ENCODE data around the gene MAPK14. TPM values are rescaled to one million over a fixed set of nuclear protein-coding genes. Genes with fewer than 3 reads are reported as not detected.

The MAPK14 gene
- total and polyA plus RNA-seq, 4 donors: 16.9 to 82.7 (median 35.9) TPM

DNA sequence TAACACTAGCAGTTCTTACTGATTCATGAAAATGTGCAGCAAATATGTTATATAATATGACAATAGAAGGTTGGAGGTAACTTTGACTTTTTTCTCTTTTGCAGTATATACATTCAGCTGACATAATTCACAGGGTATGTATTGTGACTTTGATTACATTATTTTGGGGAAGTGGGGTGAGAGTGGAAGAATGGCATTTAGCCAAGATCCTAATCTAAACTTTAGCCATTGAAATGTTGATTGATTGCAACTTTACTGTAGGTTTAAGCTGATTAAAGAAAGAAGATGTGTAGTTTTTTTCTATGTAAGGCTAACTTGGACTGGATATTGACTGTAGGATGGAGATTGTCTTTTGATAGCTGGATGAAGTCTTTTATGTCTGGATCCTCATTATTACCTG is 46.0 kb downstream of the MAPK14 start:
- Histone ChIP-seq H3K4me1 (ENCODE audit: control insufficient read depth in 4 of 4, insufficient read depth in 4 of 4, low read length in 3 of 4) (peaks cover 4 to 13% (median 7%) of the 10 kb centered on the region in 4 donors), H3K36me3 (ENCODE audit: control insufficient read depth in 4 of 4, insufficient read depth in 3 of 4, low read depth in 1 of 4, low read length in 3 of 4) (peaks cover 0 to 9% (median 4%) of the 10 kb centered on the region in 4 donors)
- TF ChIP-seq SP1 (IDR thresholded peaks at IDR 0.05): no peak
- no peak for TF ChIP-seq RXRA (IDR thresholded peaks at IDR 0.05)
- no peak for TF ChIP-seq HNF4A (conservative IDR thresholded peaks at IDR 0.05)
- TF ChIP-seq, protein P1, sequence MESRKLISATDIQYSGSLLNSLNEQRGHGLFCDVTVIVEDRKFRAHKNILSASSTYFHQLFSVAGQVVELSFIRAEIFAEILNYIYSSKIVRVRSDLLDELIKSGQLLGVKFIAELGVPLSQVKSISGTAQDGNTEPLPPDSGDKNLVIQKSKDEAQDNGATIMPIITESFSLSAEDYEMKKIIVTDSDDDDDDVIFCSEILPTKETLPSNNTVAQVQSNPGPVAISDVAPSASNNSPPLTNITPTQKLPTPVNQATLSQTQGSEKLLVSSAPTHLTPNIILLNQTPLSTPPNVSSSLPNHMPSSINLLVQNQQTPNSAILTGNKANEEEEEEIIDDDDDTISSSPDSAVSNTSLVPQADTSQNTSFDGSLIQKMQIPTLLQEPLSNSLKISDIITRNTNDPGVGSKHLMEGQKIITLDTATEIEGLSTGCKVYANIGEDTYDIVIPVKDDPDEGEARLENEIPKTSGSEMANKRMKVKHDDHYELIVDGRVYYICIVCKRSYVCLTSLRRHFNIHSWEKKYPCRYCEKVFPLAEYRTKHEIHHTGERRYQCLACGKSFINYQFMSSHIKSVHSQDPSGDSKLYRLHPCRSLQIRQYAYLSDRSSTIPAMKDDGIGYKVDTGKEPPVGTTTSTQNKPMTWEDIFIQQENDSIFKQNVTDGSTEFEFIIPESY (IDR thresholded peaks at IDR 0.05): no peak
- no peak for TF ChIP-seq GABPA (IDR thresholded peaks at IDR 0.05 in 1 of 2, conservative IDR thresholded peaks at IDR 0.05 in 1 of 2)
- TF ChIP-seq, protein P2, sequence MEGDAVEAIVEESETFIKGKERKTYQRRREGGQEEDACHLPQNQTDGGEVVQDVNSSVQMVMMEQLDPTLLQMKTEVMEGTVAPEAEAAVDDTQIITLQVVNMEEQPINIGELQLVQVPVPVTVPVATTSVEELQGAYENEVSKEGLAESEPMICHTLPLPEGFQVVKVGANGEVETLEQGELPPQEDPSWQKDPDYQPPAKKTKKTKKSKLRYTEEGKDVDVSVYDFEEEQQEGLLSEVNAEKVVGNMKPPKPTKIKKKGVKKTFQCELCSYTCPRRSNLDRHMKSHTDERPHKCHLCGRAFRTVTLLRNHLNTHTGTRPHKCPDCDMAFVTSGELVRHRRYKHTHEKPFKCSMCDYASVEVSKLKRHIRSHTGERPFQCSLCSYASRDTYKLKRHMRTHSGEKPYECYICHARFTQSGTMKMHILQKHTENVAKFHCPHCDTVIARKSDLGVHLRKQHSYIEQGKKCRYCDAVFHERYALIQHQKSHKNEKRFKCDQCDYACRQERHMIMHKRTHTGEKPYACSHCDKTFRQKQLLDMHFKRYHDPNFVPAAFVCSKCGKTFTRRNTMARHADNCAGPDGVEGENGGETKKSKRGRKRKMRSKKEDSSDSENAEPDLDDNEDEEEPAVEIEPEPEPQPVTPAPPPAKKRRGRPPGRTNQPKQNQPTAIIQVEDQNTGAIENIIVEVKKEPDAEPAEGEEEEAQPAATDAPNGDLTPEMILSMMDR (IDR thresholded peaks at IDR 0.05; ENCODE audit: low read depth, low read length, missing input control): no peak
- TF ChIP-seq, protein P3, sequence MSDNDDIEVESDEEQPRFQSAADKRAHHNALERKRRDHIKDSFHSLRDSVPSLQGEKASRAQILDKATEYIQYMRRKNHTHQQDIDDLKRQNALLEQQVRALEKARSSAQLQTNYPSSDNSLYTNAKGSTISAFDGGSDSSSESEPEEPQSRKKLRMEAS (IDR thresholded peaks at IDR 0.05): no peak
- TF ChIP-seq YY1 (IDR thresholded peaks at IDR 0.05): no peak
- TF ChIP-seq, protein P4, sequence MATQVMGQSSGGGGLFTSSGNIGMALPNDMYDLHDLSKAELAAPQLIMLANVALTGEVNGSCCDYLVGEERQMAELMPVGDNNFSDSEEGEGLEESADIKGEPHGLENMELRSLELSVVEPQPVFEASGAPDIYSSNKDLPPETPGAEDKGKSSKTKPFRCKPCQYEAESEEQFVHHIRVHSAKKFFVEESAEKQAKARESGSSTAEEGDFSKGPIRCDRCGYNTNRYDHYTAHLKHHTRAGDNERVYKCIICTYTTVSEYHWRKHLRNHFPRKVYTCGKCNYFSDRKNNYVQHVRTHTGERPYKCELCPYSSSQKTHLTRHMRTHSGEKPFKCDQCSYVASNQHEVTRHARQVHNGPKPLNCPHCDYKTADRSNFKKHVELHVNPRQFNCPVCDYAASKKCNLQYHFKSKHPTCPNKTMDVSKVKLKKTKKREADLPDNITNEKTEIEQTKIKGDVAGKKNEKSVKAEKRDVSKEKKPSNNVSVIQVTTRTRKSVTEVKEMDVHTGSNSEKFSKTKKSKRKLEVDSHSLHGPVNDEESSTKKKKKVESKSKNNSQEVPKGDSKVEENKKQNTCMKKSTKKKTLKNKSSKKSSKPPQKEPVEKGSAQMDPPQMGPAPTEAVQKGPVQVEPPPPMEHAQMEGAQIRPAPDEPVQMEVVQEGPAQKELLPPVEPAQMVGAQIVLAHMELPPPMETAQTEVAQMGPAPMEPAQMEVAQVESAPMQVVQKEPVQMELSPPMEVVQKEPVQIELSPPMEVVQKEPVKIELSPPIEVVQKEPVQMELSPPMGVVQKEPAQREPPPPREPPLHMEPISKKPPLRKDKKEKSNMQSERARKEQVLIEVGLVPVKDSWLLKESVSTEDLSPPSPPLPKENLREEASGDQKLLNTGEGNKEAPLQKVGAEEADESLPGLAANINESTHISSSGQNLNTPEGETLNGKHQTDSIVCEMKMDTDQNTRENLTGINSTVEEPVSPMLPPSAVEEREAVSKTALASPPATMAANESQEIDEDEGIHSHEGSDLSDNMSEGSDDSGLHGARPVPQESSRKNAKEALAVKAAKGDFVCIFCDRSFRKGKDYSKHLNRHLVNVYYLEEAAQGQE (IDR thresholded peaks at IDR 0.05): no peak
- TF ChIP-seq FOXA2 (IDR thresholded peaks at IDR 0.05): no peak
- TF ChIP-seq RAD21 (IDR thresholded peaks at IDR 0.05): no peak
- no peak for TF ChIP-seq EGR1 (IDR thresholded peaks at IDR 0.05; ENCODE audit: low read depth in 2 of 2)
- TF ChIP-seq JUND (IDR thresholded peaks at IDR 0.05): no peak
- no peak for TF ChIP-seq TAF1 (conservative IDR thresholded peaks at IDR 0.05)
- TF ChIP-seq NR2F2 (IDR thresholded peaks at IDR 0.05): no peak
- no peak for TF ChIP-seq HNF4G (IDR thresholded peaks at IDR 0.05)
- no peak for TF ChIP-seq FOXA1 (IDR thresholded peaks at IDR 0.05)
- TF ChIP-seq, protein P5, sequence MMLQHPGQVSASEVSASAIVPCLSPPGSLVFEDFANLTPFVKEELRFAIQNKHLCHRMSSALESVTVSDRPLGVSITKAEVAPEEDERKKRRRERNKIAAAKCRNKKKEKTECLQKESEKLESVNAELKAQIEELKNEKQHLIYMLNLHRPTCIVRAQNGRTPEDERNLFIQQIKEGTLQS (IDR thresholded peaks at IDR 0.05): no peak

More for the DNA sequence above, 46.0 kb downstream of the MAPK14 start:
- Histone ChIP-seq H3K27ac (ENCODE audit: low read depth in 1 of 2, low read length in 2 of 2) (no peak overlapping the region), H3K9ac (ENCODE audit: low read depth in 1 of 2, low read length in 2 of 2) (no peak overlapping the region), H3K4me3 (ENCODE audit: low read depth in 1 of 3, low read length in 3 of 3) (no peak overlapping the region), H3K27me3 (ENCODE audit: control insufficient read depth in 4 of 4, insufficient read depth in 4 of 4, low read length in 3 of 4) (no peaks in the 10 kb centered on the region), H3K9me3 (ENCODE audit: control insufficient read depth in 4 of 4, low read length in 3 of 4) (no peaks in the 10 kb centered on the region)
- no peak for DNase-seq (ENCODE audit: low spot score)
